ENCODE results near the gene CRTC1.
"Not testable (repeated sequence)": the region's sequence is repeated elsewhere in the genome, so short reads cannot be mapped to it uniquely, and the experiment has no call there.

The CRTC1 gene

GRCh38 chr19:18704054-18704453 lies 20.6 kb downstream of the CRTC1 start:
- DNase-seq: no peak

- no peak for DNase-seq
These were observed 21.5 kb downstream of the CRTC1 start for GRCh38 chr19:18704971-18705370.

DNA sequence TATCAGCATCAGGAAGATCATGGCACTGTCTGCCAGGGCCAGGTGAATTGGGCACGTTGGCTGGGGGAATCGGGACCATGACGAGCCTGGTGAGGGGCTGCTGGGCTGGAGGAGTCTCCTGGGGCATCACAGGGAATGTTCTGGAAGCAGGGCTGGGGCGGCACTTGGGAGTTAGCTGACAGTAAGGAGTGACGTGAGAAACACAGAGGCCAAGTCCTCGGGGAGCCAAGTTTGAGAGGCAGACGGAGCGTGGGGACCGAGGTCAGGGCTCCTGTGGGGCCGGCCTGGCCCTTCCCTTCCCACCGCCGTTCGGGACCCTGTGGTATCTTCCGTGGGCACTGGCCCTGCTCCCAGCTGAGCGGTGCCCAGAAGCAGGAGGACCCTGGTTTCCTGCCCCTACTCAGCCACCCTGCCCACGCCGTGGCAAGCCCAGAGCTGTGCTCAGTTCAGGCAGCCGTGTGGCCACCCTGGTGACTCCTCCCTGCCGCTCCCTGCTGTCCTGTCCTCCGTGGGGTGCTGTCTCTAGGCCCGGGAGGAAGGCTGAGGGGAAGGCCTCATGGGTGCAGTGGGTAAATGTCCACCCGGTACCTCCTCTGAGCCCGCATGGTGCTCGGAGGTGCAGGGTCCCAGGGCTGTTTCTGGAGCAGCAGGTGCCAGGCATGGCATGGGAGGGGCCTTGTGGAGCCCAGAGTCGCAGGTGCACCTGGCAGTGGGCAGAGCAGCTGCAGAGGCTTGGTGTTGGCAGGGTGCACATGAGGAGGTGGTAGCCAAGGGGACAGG lies 25.2 kb downstream of the CRTC1 start:
- DNase-seq: no peak

- DNase-seq: no peak
These were observed 26.1 kb downstream of the CRTC1 start for GRCh38 chr19:18709546-18709945.

DNA sequence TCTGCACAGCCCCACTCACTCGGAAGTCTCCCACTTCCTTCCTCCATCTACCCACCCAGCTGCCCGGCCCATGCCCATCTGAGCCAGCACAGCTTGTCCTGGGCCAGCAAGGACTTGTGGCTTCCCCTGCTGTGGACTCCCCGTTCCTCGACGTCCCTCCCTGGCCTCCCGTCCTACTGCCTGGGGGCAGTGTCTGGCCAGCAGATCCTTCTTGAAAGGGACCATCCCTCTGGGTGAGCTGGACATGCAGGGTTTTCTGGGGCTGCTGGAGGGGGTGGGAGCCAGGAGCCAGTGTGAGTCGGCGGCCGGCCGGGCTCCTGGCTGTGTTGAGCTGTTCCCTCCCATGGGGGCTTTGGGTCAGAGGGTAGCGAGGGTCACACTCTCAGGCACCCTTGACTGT lies 26.7 kb downstream of the CRTC1 start:
- no peak for DNase-seq

GRCh38 chr19:18710996-18711751 lies 27.7 kb downstream of the CRTC1 start:
- DNase-seq: no peak

- no peak for DNase-seq
These were observed 28.4 kb downstream of the CRTC1 start for GRCh38 chr19:18711893-18712292.

DNA sequence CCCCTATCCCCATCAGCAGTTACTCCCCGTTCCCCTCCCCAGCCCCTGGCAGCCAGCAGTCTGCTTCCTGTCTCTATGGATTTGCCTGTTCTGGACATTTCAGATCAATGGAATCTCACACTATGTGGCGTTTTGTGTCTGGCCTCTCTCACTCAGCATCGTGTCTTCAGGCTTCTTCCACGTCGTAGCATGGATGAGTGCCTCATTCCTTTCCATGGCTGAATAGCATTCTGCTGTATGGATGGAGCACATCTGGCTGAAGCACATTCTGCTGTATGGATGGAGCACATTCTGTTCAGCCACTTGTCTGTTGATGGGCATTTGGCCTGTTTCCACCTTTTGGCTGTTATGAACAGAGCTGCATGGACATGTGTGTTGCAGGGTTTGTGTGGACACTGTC lies 29.5 kb downstream of the CRTC1 start:
- no peak for DNase-seq

DNA sequence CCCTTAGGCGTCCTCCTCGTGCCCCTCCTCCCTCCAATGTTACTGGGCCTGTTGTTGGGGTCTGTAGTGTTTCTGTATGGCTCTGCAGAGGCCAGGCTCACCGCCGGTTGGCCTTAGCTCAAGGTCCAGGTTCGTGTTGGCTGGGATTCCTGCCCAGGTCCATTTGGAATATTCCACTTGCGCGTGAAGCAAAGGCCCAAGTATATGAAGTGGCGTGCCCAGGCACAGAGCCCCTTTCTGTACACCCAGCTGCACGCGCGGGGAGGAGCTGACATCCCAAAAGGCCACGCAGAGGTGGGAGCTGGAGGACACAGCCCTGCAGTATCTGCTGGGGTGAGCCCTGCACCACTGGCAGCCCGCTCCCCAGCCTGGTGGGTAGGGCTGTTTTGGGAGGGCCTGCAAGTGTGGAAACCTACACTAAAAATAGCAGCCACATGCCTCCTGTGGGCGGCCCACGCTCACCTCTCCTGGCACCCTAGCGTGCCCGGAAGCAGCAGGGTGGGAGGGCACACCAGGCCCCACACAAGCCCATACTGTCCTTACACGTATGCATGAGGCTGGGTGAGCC lies 30.2 kb downstream of the CRTC1 start:
- no peak for DNase-seq

- DNase-seq: no peak
These were observed 31.9 kb downstream of the CRTC1 start for GRCh38 chr19:18715416-18715815.

- DNase-seq: no peak
These were observed 33.4 kb downstream of the CRTC1 start for GRCh38 chr19:18716857-18717256.

DNA sequence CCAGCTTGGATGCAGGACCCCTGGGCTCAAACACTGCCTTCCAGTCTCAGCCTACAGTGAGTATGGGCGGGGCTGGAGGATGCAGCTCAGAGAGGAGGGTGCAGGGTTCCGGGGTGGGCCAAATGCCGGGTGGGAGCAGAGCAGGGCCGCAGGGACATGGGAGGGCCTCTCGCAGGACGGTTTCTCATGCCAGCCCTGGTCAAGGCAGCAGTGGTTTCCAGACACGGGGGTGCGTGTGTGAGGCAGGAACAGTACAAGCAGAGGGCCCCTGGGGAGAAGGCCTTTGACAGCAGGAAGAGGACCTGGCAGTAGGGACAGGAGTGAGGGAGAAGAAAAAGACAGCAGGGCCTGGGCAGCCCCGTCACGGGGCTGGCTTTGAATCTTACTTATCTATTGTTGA lies 34.1 kb downstream of the CRTC1 start:
- no peak for DNase-seq

DNA sequence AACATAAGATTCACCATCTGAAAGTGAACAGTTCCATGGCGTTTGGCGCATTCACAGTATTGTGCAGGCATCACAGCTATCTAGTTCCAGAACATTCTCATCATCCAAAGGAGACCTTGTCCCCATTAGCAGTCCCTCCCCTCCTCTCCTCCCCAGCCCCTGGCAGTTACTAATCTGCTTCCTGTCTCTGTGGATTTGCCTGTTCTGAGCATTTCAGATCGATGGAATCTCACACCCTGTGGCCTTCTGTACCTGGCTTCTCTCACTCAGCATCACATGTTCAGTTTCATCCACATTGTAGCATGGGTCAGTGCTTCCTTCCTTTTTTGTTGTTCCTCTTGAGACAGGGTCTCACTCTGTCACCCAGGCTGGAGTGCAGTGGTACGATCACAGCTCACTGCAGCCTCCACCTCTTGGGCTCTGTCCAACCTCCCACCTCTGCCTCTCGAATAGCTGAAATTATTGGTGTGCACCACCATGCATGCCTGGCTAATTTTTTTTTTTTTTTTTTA lies 34.6 kb downstream of the CRTC1 start:
- no peak for DNase-seq

- DNase-seq: no peak
These were observed 35.5 kb downstream of the CRTC1 start for GRCh38 chr19:18718846-18719458.

- DNase-seq: no peak
These were observed 36.1 kb downstream of the CRTC1 start for GRCh38 chr19:18719541-18719940.

GRCh38 chr19:18723871-18724377 lies 40.4 kb downstream of the CRTC1 start:
- DNase-seq: no peak

DNA sequence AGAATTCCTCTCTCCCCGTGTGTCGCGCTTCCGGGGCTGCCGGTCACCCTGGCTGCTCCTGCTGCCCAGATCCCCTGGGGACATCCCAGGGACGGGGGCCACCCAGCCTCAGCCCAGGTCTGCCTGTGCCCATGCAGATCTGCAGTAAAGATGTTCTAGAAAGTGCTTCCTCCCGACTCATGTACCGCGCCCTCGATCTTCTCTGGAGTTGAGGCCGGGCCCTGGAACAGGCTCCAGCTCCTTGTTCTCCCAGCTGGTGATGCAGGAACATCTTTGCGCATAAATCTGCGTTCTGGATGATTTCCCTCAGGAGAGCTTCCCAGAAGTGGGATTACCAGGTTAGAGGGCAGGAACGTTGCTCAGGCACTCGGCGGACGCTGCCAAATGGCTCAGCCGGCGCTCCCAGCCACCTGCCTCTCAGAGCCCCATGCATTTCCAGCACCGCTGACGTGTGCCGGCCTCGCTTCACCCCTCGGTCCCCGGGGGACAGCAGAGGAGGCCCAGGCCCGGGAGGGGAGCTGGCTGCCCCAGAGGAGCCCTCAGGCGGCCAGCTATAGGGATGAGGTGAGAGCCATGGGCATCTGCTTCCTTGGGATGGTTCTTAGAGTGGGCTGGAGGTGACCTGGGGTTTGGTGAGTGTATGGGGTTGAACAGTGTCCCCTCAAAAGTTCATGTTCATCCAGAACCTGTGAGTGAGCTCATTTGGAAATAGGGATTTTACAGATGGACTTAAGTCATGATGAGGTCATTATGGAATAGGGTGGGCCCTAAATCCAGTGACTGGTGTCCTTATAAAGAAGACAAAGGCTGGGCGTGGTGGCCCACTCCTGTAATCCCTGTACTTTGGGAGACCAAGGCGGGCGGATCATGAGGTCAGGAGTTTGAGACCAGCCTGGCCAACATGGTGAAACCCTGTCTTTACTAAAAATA lies 42.6 kb downstream of the CRTC1 start:
- DNase-seq: no peak

DNA sequence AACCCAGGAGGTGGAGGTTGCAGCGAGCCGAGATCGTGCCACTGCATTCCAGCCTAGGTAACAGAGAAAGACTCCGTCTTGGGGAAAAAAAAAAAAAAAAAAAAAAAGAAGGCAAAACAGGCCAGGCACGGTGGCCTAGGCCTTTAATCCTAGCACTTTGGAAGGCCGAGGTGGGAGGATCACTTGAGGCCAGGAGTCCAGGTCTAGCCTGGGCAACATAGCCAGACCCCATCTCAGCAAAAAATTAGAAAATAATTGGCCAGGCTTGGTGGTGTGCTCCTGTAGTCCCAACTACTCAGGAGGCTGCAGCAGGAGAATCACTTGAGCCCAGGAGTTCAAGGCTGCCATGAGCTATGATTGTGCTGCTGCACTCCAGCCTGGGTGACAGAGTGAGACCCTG lies 43.4 kb downstream of the CRTC1 start:
- DNase-seq: no peak

GRCh38 chr19:18727602-18728001 lies 44.1 kb downstream of the CRTC1 start:
- DNase-seq: not testable (repeated sequence)

GRCh38 chr19:18729933-18730530 lies 46.6 kb downstream of the CRTC1 start:
- no peak for DNase-seq

GRCh38 chr19:18730885-18731513 lies 47.5 kb downstream of the CRTC1 start:
- DNase-seq: no peak
